Memory B cell (primary cell): ENCODE measurements around the gene PRKAG2.

ENCODE experiments used
- ATAC-seq: fragments of 150-1000 bp; cut with Tn5 transposase; 2 replicates; pipeline ENCODE4 v1.10.0; 2021; ENCODE audit warnings: low read depth, mild to moderate bottlenecking, moderate library complexity
- DNase-seq, 2 donors: peaks; one replicate each; pipeline ENCODE4 v3.0.0; 2022; ENCODE audit warnings: low spot score in 2 of 2
- H3K27ac Mint-ChIP-seq: one replicate; pipeline ENCODE4 v1.8.0; 2022; ENCODE audit warnings: mild to moderate bottlenecking, moderate library complexity, mixed read lengths
- H3K27me3 Mint-ChIP-seq: one replicate; pipeline ENCODE4 v1.8.0; 2022; ENCODE audit warnings: mixed read lengths
- H3K36me3 Mint-ChIP-seq: one replicate; pipeline ENCODE4 v1.8.0; 2022; ENCODE audit warnings: mild to moderate bottlenecking, mixed read lengths
- H3K4me1 Mint-ChIP-seq: one replicate; pipeline ENCODE4 v1.8.0; 2022; ENCODE audit warnings: mixed read lengths
- H3K4me3 Mint-ChIP-seq: one replicate; pipeline ENCODE4 v1.8.0; 2022; ENCODE audit warnings: mild to moderate bottlenecking, moderate library complexity, mixed read lengths
- H3K9me3 Mint-ChIP-seq: one replicate; pipeline ENCODE4 v1.8.0; 2022; ENCODE audit warnings: mixed read lengths

Gene PRKAG2

GRCh38 chr7:151661587-151661986, 215.3 kb downstream of the PRKAG2 start:
- no peak overlapping the region for H3K4me3 Mint-ChIP-seq
- peaks cover 4% of the 10 kb centered on the region for H3K36me3 Mint-ChIP-seq

GRCh38 chr7:151660141-151660540, 216.8 kb downstream of the PRKAG2 start:
- Mint-ChIP-seq H3K27ac (no peak overlapping the region), H3K27me3 (no peaks in the 10 kb centered on the region), H3K36me3 (peaks cover 4% of the 10 kb centered on the region), H3K4me1 (peaks cover 5% of the 10 kb centered on the region), H3K9me3 (no peaks in the 10 kb centered on the region), H3K4me3 (no peak overlapping the region)
- no peak for ATAC-seq
- no peak for DNase-seq

More at GRCh38 chr7:151661587-151661986, 215.3 kb downstream of the PRKAG2 start:
- Mint-ChIP-seq H3K4me1 (peaks cover 5% of the 10 kb centered on the region), H3K9me3 (no peaks in the 10 kb centered on the region), H3K27ac (no peak overlapping the region), H3K27me3 (no peaks in the 10 kb centered on the region)
- DNase-seq (no peak), ATAC-seq (no peak)

- DNase-seq (no peak), ATAC-seq (no peak)
- Mint-ChIP-seq H3K4me1 (peaks cover 2% of the 10 kb centered on the region), H3K27me3 (no peaks in the 10 kb centered on the region), H3K36me3 (peaks cover 5% of the 10 kb centered on the region), H3K9me3 (no peaks in the 10 kb centered on the region), H3K27ac (no peak overlapping the region), H3K4me3 (no peak overlapping the region)
Observed at GRCh38 chr7:151659219-151659618, 217.7 kb downstream of the PRKAG2 start.

GRCh38 chr7:151658778-151659177, 218.1 kb downstream of the PRKAG2 start:
- no peak for DNase-seq
- Mint-ChIP-seq H3K27me3 (no peaks in the 10 kb centered on the region), H3K4me3 (no peak overlapping the region), H3K36me3 (peaks cover 7% of the 10 kb centered on the region), H3K4me1 (peaks cover 2% of the 10 kb centered on the region), H3K9me3 (no peaks in the 10 kb centered on the region), H3K27ac (no peak overlapping the region)
- no peak for ATAC-seq

GRCh38 chr7:151657173-151657572, 219.7 kb downstream of the PRKAG2 start:
- Mint-ChIP-seq H3K27ac (no peak overlapping the region), H3K36me3 (peaks cover 7% of the 10 kb centered on the region), H3K27me3 (no peaks in the 10 kb centered on the region), H3K4me1 (peaks cover 2% of the 10 kb centered on the region), H3K9me3 (no peaks in the 10 kb centered on the region), H3K4me3 (no peak overlapping the region)
- ATAC-seq (no peak), DNase-seq (no peak)

- DNase-seq (no peak), ATAC-seq (no peak)
- no peaks in the 10 kb centered on the region for H3K9me3 Mint-ChIP-seq
- no peak overlapping the region for H3K4me3 Mint-ChIP-seq
- H3K36me3 Mint-ChIP-seq: peaks cover 10% of the 10 kb centered on the region
- H3K4me1 Mint-ChIP-seq: peaks cover 2% of the 10 kb centered on the region
- no peak overlapping the region for H3K27ac Mint-ChIP-seq
- no peaks in the 10 kb centered on the region for H3K27me3 Mint-ChIP-seq
Observed at GRCh38 chr7:151655555-151655954, 221.4 kb downstream of the PRKAG2 start.

- Mint-ChIP-seq H3K4me3 (no peak overlapping the region), H3K27ac (no peak overlapping the region), H3K27me3 (no peaks in the 10 kb centered on the region), H3K36me3 (peaks cover 16% of the 10 kb centered on the region), H3K4me1 (peaks cover 2% of the 10 kb centered on the region), H3K9me3 (peaks cover 3% of the 10 kb centered on the region)
- no peak for DNase-seq
- no peak for ATAC-seq
Observed at GRCh38 chr7:151652111-151652510, 224.8 kb downstream of the PRKAG2 start.

- Mint-ChIP-seq H3K4me1 (peaks cover 4% of the 10 kb centered on the region), H3K36me3 (peaks cover 20% of the 10 kb centered on the region), H3K27me3 (no peaks in the 10 kb centered on the region), H3K27ac (no peak overlapping the region), H3K4me3 (no peak overlapping the region), H3K9me3 (peaks cover 3% of the 10 kb centered on the region)
- ATAC-seq: no peak
- DNase-seq: no peak
Observed at GRCh38 chr7:151650161-151650560, 226.8 kb downstream of the PRKAG2 start.

- Mint-ChIP-seq H3K27ac (no peak overlapping the region), H3K9me3 (peaks cover 3% of the 10 kb centered on the region), H3K4me3 (no peak overlapping the region), H3K4me1 (peaks cover 4% of the 10 kb centered on the region), H3K27me3 (no peaks in the 10 kb centered on the region), H3K36me3 (peaks cover 18% of the 10 kb centered on the region)
- DNase-seq (no peak), ATAC-seq (no peak)
Observed at GRCh38 chr7:151648429-151648828, 228.5 kb downstream of the PRKAG2 start.

- Mint-ChIP-seq H3K27me3 (no peaks in the 10 kb centered on the region), H3K4me3 (no peak overlapping the region)
Observed at GRCh38 chr7:151647874-151648273, 229.0 kb downstream of the PRKAG2 start.

GRCh38 chr7:151647006-151647405, 229.9 kb downstream of the PRKAG2 start:
- Mint-ChIP-seq H3K27ac (no peak overlapping the region), H3K4me1 (peaks cover 4% of the 10 kb centered on the region), H3K36me3 (peaks cover 18% of the 10 kb centered on the region), H3K4me3 (no peak overlapping the region), H3K27me3 (no peaks in the 10 kb centered on the region), H3K9me3 (peaks cover 3% of the 10 kb centered on the region)
- ATAC-seq (no peak), DNase-seq (no peak)

More at GRCh38 chr7:151647874-151648273, 229.0 kb downstream of the PRKAG2 start:
- H3K9me3 Mint-ChIP-seq: peaks cover 3% of the 10 kb centered on the region
- DNase-seq: no peak
- ATAC-seq: no peak
- peaks cover 18% of the 10 kb centered on the region for H3K36me3 Mint-ChIP-seq
- no peak overlapping the region for H3K27ac Mint-ChIP-seq
- H3K4me1 Mint-ChIP-seq: peaks cover 4% of the 10 kb centered on the region

GRCh38 chr7:151645311-151645710, 231.6 kb downstream of the PRKAG2 start:
- DNase-seq (no peak), ATAC-seq (no peak)
- Mint-ChIP-seq H3K4me3 (no peak overlapping the region), H3K27ac (no peak overlapping the region), H3K4me1 (peaks cover 4% of the 10 kb centered on the region), H3K9me3 (peaks cover 3% of the 10 kb centered on the region), H3K27me3 (no peaks in the 10 kb centered on the region), H3K36me3 (peaks cover 15% of the 10 kb centered on the region)

- Mint-ChIP-seq H3K4me1 (peaks cover 4% of the 10 kb centered on the region), H3K27me3 (no peaks in the 10 kb centered on the region), H3K27ac (no peak overlapping the region), H3K36me3 (peaks cover 18% of the 10 kb centered on the region), H3K9me3 (peaks cover 3% of the 10 kb centered on the region), H3K4me3 (no peak overlapping the region)
- ATAC-seq: no peak
- DNase-seq: no peak
Observed at GRCh38 chr7:151644554-151644953, 232.4 kb downstream of the PRKAG2 start.

- no peaks in the 10 kb centered on the region for H3K27me3 Mint-ChIP-seq
- peaks cover 14% of the 10 kb centered on the region for H3K36me3 Mint-ChIP-seq
- H3K4me1 Mint-ChIP-seq: peaks cover 4% of the 10 kb centered on the region
- no peak overlapping the region for H3K4me3 Mint-ChIP-seq
- no peak overlapping the region for H3K27ac Mint-ChIP-seq
- ATAC-seq (no peak), DNase-seq (no peak)
- H3K9me3 Mint-ChIP-seq: peaks cover 2% of the 10 kb centered on the region
Observed at GRCh38 chr7:151642746-151643145, 234.2 kb downstream of the PRKAG2 start.

GRCh38 chr7:151641587-151641986, 235.3 kb downstream of the PRKAG2 start:
- H3K27me3 Mint-ChIP-seq: no peaks in the 10 kb centered on the region
- no peak for ATAC-seq
- no peak overlapping the region for H3K4me3 Mint-ChIP-seq
- no peak overlapping the region for H3K27ac Mint-ChIP-seq
- no peaks in the 10 kb centered on the region for H3K4me1 Mint-ChIP-seq
- H3K9me3 Mint-ChIP-seq: no peaks in the 10 kb centered on the region
- DNase-seq: no peak
- peaks cover 7% of the 10 kb centered on the region for H3K36me3 Mint-ChIP-seq
